SK-N-SH (cell line): ENCODE results near the gene BAIAP2L1.

ENCODE experiments used
- CTCF ChIP-seq: fragments of 200-600 bp; sonication (generic); IDR thresholded peaks from 2 replicates; pipeline ENCODE4 v1.6.1; 2017; ENCODE audit warnings: antibody characterized with exemption, mild to moderate bottlenecking, moderate library complexity
- MAX ChIP-seq: IDR thresholded peaks from 2 replicates; pipeline ENCODE4 v1.4.0; 2012; ENCODE audit warnings: low read depth
- SIN3A ChIP-seq: IDR thresholded peaks from 2 replicates; pipeline ENCODE4 v1.6.1; 2012; ENCODE audit warnings: low read depth, mild to moderate bottlenecking, low read length, moderate library complexity, borderline replicate concordance
- TAF1 ChIP-seq: IDR thresholded peaks from 2 replicates; pipeline ENCODE4 v1.6.1; 2012; ENCODE audit warnings: low read depth, mild to moderate bottlenecking, low read length, moderate library complexity, borderline replicate concordance
- USF2 ChIP-seq: fragments of 150-350 bp; IDR thresholded peaks from 2 replicates; pipeline ENCODE4 v1.6.1; 2017; ENCODE audit warnings: antibody characterized with exemption, low read length, low read depth, borderline replicate concordance

- TF ChIP-seq CTCF, result no peak
- TF ChIP-seq USF2, result no peak
- no peak for TF ChIP-seq MAX
- no peak for TF ChIP-seq SIN3A
- TF ChIP-seq TAF1, result no peak
These were observed 107.1 kb downstream of the BAIAP2L1 start for GRCh38 chr7:98293746-98294145.
